Type B pancreatic cell (in vitro differentiated cells): ENCODE measurements around the gene TMEM60. TPM values are rescaled to one million over a fixed set of nuclear protein-coding genes. Genes with fewer than 3 reads are reported as not detected.

Source experiments
- DNase-seq: peaks from one replicate; pipeline ENCODE4 v3.0.0; 2021; ENCODE audit warnings: mixed read lengths; ENCODE audit not compliant: unreplicated experiment; ENCODE audit errors: extremely low spot score
- H3K27ac Mint-ChIP-seq: 2 replicates; pipeline ENCODE4 v1.8.0; 2021; ENCODE audit warnings: mild to moderate bottlenecking, mixed read lengths
- H3K27me3 Mint-ChIP-seq: 2 replicates; pipeline ENCODE4 v1.8.0; 2021; ENCODE audit warnings: mixed read lengths
- H3K36me3 Mint-ChIP-seq: 2 replicates; pipeline ENCODE4 v1.8.0; 2021; ENCODE audit warnings: mixed read lengths
- H3K4me1 Mint-ChIP-seq: one replicate; pipeline ENCODE4 v1.8.0; 2021; ENCODE audit warnings: mixed read lengths; ENCODE audit not compliant: unreplicated experiment
- H3K4me3 Mint-ChIP-seq: 2 replicates; pipeline ENCODE4 v1.8.0; 2021; ENCODE audit warnings: mild to moderate bottlenecking, mixed read lengths
- H3K9me3 Mint-ChIP-seq: 2 replicates; pipeline ENCODE4 v1.8.0; 2021; ENCODE audit warnings: mixed read lengths
- total RNA-seq: library from RNA; stranded (reverse); gene quantifications from 2 replicates; pipeline ENCODE4 v1.2.1, GENCODE V29; 2021; ENCODE audit warnings: low replicate concordance
- TF ChIP-seq, protein P1 (sequence below): fragments of 200-600 bp; sonication (generic); conservative IDR thresholded peaks from 2 replicates; pipeline ENCODE4 v1.5.0; 2021; ENCODE audit warnings: antibody characterized with exemption, mild to moderate bottlenecking

TMEM60 gene
- total RNA-seq, 1 donor from 2014 or later = 16.1 TPM

DNA sequence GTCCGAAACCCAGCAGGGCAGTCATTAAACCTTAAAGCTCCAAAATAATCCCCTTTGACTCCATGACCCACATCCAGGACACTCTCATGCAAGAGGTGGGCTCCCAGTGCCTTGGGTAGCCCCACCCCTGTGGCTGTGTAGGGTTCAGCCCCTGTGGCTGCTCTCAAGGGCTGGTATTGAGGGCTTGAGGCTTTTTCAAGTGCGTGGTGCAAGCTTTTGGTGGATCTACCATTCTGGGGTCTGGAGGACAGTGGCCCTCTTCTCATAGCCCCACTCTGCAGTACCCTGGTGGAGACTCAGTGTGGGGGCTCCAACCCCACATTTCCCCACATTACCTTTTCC lies 51.4 kb downstream of the TMEM60 start:
- TF ChIP-seq, protein P1, sequence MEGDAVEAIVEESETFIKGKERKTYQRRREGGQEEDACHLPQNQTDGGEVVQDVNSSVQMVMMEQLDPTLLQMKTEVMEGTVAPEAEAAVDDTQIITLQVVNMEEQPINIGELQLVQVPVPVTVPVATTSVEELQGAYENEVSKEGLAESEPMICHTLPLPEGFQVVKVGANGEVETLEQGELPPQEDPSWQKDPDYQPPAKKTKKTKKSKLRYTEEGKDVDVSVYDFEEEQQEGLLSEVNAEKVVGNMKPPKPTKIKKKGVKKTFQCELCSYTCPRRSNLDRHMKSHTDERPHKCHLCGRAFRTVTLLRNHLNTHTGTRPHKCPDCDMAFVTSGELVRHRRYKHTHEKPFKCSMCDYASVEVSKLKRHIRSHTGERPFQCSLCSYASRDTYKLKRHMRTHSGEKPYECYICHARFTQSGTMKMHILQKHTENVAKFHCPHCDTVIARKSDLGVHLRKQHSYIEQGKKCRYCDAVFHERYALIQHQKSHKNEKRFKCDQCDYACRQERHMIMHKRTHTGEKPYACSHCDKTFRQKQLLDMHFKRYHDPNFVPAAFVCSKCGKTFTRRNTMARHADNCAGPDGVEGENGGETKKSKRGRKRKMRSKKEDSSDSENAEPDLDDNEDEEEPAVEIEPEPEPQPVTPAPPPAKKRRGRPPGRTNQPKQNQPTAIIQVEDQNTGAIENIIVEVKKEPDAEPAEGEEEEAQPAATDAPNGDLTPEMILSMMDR = no peak
- peaks cover 46% of the 10 kb centered on the region for H3K36me3 Mint-ChIP-seq
- H3K9me3 Mint-ChIP-seq = no peaks in the 10 kb centered on the region
- peaks cover 3% of the 10 kb centered on the region for H3K4me1 Mint-ChIP-seq
- no peak overlapping the region for H3K4me3 Mint-ChIP-seq
- no peak for DNase-seq
- no peak overlapping the region for H3K27ac Mint-ChIP-seq
- no peaks in the 10 kb centered on the region for H3K27me3 Mint-ChIP-seq

DNA sequence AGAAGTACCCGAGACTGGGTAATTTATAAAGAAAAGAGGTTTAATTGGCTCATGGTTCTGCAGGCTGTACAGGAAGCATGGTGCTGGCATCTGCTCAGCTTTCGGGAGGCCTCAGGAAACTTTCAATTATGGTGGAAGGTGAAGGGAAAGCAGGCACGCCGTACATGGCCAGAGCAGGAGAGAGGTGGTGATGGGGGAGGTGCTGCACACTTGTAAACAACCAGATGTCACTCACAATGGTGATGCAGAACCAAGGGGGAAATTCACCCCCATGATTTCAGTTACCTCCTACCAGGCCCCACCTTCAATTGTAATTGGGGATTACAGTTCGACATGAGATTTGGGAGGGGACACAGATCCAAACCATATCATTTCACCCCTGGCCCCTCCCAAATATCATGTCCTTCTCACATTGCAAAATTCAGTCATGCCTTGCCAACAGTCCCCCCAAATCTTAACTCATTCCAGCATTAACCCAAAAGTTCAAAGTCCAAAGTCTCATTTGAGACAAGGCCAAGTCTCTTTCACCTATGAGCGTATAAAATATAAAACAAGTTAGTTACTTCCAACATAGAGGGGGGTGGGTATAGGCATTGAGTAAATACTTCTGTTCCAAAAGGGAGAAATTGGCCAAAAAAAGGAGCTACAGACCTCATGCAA lies 51.9 kb downstream of the TMEM60 start:
- Mint-ChIP-seq H3K36me3 (peaks cover 46% of the 10 kb centered on the region), H3K27ac (no peak overlapping the region)
- TF ChIP-seq, protein P1 = no peak

DNA sequence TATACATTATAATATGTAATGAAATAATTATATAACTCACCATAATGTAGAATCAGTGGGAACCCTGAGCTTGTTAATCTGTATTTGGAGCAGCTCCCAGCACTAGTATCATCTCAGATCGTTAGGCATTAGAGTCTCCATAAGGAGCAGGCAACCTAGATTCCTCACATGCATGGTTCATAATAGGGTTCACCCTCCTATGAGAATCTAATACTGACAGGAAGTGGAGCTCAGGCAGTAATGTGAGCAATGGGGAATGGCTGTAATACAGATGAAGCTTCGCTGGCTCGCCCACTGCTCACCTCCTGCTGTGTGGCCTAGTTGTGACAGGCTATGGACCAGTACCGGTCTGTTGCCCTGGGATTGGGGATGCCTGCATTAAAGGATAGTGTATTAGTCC lies 52.5 kb downstream of the TMEM60 start:
- TF ChIP-seq, protein P1 = no peak
- no peaks in the 10 kb centered on the region for H3K9me3 Mint-ChIP-seq
- no peaks in the 10 kb centered on the region for H3K27me3 Mint-ChIP-seq
- peaks cover 44% of the 10 kb centered on the region for H3K36me3 Mint-ChIP-seq
- no peak overlapping the region for H3K4me3 Mint-ChIP-seq
- no peak for DNase-seq
- peaks cover 5% of the 10 kb centered on the region for H3K4me1 Mint-ChIP-seq
- no peak overlapping the region for H3K27ac Mint-ChIP-seq

More for the DNA sequence above, 51.9 kb downstream of the TMEM60 start:
- no peaks in the 10 kb centered on the region for H3K9me3 Mint-ChIP-seq
- H3K27me3 Mint-ChIP-seq = no peaks in the 10 kb centered on the region
- peaks cover 5% of the 10 kb centered on the region for H3K4me1 Mint-ChIP-seq
- H3K4me3 Mint-ChIP-seq = no peak overlapping the region
- DNase-seq = no peak

Other genes starting within 250 kb of the TMEM60 start
- gene RSBN1L, start 102.0 kb downstream of the TMEM60 start, total RNA-seq = 16.3 and 20.4 TPM in 2 replicates
- 11.5 and 18.6 TPM in 2 replicates for gene PHTF2, start 339 bp upstream of the TMEM60 start, total RNA-seq